ENCODE data around the gene ENTREP3.
"Not testable (repeated sequence)": the region's sequence is repeated elsewhere in the genome, so short reads cannot be mapped to it uniquely, and the experiment has no call there.

ENTREP3 gene

DNA sequence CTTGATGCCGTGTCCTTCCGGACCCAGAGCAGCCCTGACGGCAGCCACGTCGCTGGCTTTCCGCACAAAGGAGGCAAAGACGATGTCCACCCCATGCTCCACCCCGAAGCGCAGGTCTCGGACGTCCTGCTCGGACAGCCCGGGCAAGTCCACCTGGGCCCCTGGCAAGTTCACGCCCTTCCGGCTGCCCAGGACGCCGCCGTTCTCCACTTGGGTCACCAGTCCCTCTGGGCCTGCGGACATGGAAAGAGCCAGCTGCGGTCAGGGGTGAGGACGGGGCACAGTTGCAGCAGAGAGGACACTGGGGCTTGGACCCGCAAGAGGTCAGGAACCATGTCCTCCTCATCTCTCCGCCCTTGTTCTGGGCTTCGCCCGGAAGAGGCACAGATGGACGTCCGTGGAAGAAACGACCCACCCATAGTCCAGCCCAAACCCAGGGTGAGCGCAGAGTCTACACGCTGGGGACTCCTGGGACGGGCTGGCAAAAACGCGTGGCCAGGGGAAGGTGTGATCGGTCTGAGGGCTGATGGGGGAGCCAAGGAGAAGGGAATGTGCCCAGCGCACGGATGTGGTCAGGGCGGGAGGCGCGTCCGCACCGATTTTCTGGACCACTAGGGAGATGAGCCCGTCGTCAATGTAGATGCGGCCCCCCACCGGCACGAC lies 39.4 kb upstream of the ENTREP3 start:
- no peak for DNase-seq
- no peaks in the 10 kb centered on the region for H3K9me3 ChIP-seq (ENCODE audit: insufficient read depth, low read length, severe bottlenecking)
- H3K9ac ChIP-seq (ENCODE audit: low read depth, low read length) = no peak overlapping the region
- H3K79me2 ChIP-seq (ENCODE audit: insufficient read depth, low read length) = no peaks in the 10 kb centered on the region
- no peak for ATAC-seq (ENCODE audit: insufficient read depth, low read depth)
- H4K20me1 ChIP-seq (ENCODE audit: insufficient read depth, low read length) = no peaks in the 10 kb centered on the region
- H3K4me3 ChIP-seq (ENCODE audit: low read depth in 1 of 2, low read length in 2 of 2) = no peak overlapping the region
- TF ChIP-seq, protein P1, sequence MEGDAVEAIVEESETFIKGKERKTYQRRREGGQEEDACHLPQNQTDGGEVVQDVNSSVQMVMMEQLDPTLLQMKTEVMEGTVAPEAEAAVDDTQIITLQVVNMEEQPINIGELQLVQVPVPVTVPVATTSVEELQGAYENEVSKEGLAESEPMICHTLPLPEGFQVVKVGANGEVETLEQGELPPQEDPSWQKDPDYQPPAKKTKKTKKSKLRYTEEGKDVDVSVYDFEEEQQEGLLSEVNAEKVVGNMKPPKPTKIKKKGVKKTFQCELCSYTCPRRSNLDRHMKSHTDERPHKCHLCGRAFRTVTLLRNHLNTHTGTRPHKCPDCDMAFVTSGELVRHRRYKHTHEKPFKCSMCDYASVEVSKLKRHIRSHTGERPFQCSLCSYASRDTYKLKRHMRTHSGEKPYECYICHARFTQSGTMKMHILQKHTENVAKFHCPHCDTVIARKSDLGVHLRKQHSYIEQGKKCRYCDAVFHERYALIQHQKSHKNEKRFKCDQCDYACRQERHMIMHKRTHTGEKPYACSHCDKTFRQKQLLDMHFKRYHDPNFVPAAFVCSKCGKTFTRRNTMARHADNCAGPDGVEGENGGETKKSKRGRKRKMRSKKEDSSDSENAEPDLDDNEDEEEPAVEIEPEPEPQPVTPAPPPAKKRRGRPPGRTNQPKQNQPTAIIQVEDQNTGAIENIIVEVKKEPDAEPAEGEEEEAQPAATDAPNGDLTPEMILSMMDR (IDR thresholded peaks at IDR 0.05; ENCODE audit: borderline replicate concordance, extremely low read depth, low read length, poor library complexity, severe bottlenecking) = no peak
- TF ChIP-seq EZH2 (IDR thresholded peaks at IDR 0.05; ENCODE audit: borderline replicate concordance, low read depth, low read length, severe bottlenecking) = no peak
- H3K4me1 ChIP-seq (ENCODE audit: insufficient read depth, low read length) = no peaks in the 10 kb centered on the region
- no peaks in the 10 kb centered on the region for H3K36me3 ChIP-seq (ENCODE audit: insufficient read depth, low read length)
- H2AFZ ChIP-seq (ENCODE audit: low read depth, low read length) = no peak overlapping the region
- H3K27ac ChIP-seq (ENCODE audit: low read length) = no peak overlapping the region
- no peaks in the 10 kb centered on the region for H3K27me3 ChIP-seq (ENCODE audit: insufficient read depth, low read length, poor library complexity)
- no peak overlapping the region for H3K4me2 ChIP-seq (ENCODE audit: insufficient read depth, low read length)

DNA sequence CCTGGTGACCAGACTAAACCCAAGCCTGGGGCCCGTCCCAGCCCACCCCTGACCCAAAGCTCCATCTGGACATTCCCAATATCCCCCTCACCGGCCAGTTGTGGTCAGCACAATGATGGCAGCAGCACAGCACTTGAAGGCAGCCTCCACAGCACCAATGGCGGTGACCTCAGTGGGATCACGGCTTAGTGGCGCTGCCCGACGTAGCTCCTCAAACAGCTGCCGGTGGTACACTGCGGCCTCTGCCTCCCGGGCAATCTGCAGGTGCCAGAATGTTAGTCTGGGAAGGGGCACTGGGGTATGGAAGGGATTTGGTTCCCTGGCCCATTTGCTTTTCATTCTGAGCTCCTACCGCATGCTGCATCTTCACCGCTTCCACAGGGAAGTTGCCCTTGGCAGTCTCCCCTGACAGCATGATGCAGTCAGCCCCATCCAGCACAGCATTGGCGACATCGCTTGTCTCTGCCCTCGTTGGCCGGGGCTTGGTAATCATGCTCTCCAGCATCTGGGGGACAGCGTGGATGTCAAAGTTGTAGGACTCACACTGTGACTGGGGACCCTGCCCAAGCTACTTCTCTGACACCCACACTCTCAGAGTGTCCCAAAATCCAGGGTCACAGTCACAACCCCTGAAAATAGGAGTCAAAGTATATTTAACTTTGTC lies 37.9 kb upstream of the ENTREP3 start:
- H3K27me3 ChIP-seq (ENCODE audit: insufficient read depth, low read length, poor library complexity) = no peaks in the 10 kb centered on the region
- H3K9me3 ChIP-seq (ENCODE audit: insufficient read depth, low read length, severe bottlenecking) = no peaks in the 10 kb centered on the region
- DNase-seq (no peak), ATAC-seq (ENCODE audit: insufficient read depth, low read depth) (no peak)
- H3K4me3 ChIP-seq (ENCODE audit: low read depth in 1 of 2, low read length in 2 of 2) = no peak overlapping the region
- no peaks in the 10 kb centered on the region for H3K4me1 ChIP-seq (ENCODE audit: insufficient read depth, low read length)
- no peaks in the 10 kb centered on the region for H3K36me3 ChIP-seq (ENCODE audit: insufficient read depth, low read length)
- H4K20me1 ChIP-seq (ENCODE audit: insufficient read depth, low read length) = no peaks in the 10 kb centered on the region
- TF ChIP-seq, protein P1 (IDR thresholded peaks at IDR 0.05; ENCODE audit: borderline replicate concordance, extremely low read depth, low read length, poor library complexity, severe bottlenecking) = no peak
- TF ChIP-seq EZH2 (IDR thresholded peaks at IDR 0.05; ENCODE audit: borderline replicate concordance, low read depth, low read length, severe bottlenecking) = no peak
- H2AFZ ChIP-seq (ENCODE audit: low read depth, low read length) = no peak overlapping the region
- H3K9ac ChIP-seq (ENCODE audit: low read depth, low read length) = no peak overlapping the region
- H3K79me2 ChIP-seq (ENCODE audit: insufficient read depth, low read length) = no peaks in the 10 kb centered on the region
- no peak overlapping the region for H3K4me2 ChIP-seq (ENCODE audit: insufficient read depth, low read length)
- H3K27ac ChIP-seq (ENCODE audit: low read length) = no peak overlapping the region

DNA sequence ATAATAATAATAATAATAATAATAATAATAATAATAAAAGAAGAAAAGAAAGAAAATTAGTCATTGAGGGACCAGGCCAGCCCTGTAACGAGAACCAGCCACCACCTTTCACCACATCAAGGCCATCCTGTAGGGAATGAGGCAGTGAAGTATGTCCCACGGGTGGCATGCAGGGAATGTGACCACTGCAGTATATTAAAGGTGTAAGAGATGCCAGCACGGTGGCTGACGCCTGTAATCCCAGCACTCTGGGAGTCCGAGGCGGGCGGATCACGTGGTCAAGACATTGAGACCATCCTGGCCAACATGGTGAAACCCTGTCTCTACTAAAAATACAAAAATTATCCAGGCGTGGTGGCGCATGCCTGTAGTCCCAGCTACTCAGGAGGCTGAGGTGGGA lies 35.7 kb upstream of the ENTREP3 start:
- not testable (repeated sequence) for H2AFZ ChIP-seq (ENCODE audit: low read depth, low read length); H3K4me1 ChIP-seq (ENCODE audit: insufficient read depth, low read length); ATAC-seq (ENCODE audit: insufficient read depth, low read depth); H3K9me3 ChIP-seq (ENCODE audit: insufficient read depth, low read length, severe bottlenecking); H3K4me3 ChIP-seq (ENCODE audit: low read depth in 1 of 2, low read length in 2 of 2); H3K9ac ChIP-seq (ENCODE audit: low read depth, low read length); DNase-seq; H3K4me2 ChIP-seq (ENCODE audit: insufficient read depth, low read length); H3K36me3 ChIP-seq (ENCODE audit: insufficient read depth, low read length); H4K20me1 ChIP-seq (ENCODE audit: insufficient read depth, low read length); H3K27me3 ChIP-seq (ENCODE audit: insufficient read depth, low read length, poor library complexity); H3K27ac ChIP-seq (ENCODE audit: low read length); H3K79me2 ChIP-seq (ENCODE audit: insufficient read depth, low read length)

DNA sequence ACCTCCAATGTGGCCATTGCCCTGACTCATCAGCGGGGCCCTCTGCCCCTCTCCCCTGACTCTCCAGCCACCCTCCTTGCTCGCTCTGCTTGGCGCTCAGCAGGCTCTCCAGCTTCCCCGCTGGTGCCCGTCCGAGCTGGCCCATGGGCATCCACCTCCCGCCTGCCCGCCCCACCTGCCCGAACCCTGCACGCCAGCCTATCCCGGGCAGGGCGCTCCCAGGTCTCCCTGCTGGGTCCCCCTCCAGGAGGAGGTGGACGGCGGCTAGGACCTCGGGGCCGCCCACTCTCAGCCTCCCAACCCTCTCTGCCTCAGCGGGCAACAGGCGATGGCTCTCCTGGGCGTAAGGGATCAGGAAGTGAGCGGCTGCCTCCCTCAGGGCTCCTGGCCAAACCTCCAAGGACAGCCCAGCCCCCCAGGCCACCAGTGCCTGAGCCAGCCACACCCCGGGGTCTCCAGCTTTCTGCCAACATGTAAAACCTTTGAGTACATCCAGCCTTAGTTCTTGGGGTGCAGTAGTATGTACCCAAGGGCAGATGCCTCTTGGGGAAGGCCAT lies 32.8 kb upstream of the ENTREP3 start:
- Histone ChIP-seq H3K4me2 (ENCODE audit: insufficient read depth, low read length) (no peak overlapping the region), H2AFZ (ENCODE audit: low read depth, low read length) (no peak overlapping the region), H3K27ac (ENCODE audit: low read length) (no peak overlapping the region), H3K27me3 (ENCODE audit: insufficient read depth, low read length, poor library complexity) (no peaks in the 10 kb centered on the region), H3K36me3 (ENCODE audit: insufficient read depth, low read length) (peaks cover 4% of the 10 kb centered on the region), H3K79me2 (ENCODE audit: insufficient read depth, low read length) (no peaks in the 10 kb centered on the region), H3K9me3 (ENCODE audit: insufficient read depth, low read length, severe bottlenecking) (no peaks in the 10 kb centered on the region), H4K20me1 (ENCODE audit: insufficient read depth, low read length) (peaks cover 2% of the 10 kb centered on the region; the same call in 1 of the 2 replicates), H3K4me1 (ENCODE audit: insufficient read depth, low read length) (no peaks in the 10 kb centered on the region), H3K9ac (ENCODE audit: low read depth, low read length) (no peak overlapping the region), H3K4me3 (ENCODE audit: low read depth in 1 of 2, low read length in 2 of 2) (no peak overlapping the region)
- ATAC-seq (ENCODE audit: insufficient read depth, low read depth) (no peak), DNase-seq (no peak)
- TF ChIP-seq EZH2 (IDR thresholded peaks at IDR 0.05; ENCODE audit: borderline replicate concordance, low read depth, low read length, severe bottlenecking) = no peak
- TF ChIP-seq, protein P1 (IDR thresholded peaks at IDR 0.05; ENCODE audit: borderline replicate concordance, extremely low read depth, low read length, poor library complexity, severe bottlenecking) = no peak

All from DND-41 (cell line).